Measurements from ENCODE around the gene ZBTB7C. TPM values are rescaled to one million over a fixed set of nuclear protein-coding genes. Genes with fewer than 3 reads are reported as not detected.

ZBTB7C gene
- total and polyA plus RNA-seq, 9 of the 15 experiments (the other 6 are each of a cell fraction or from before 2014, with no cell fraction given): not detected

DNA sequence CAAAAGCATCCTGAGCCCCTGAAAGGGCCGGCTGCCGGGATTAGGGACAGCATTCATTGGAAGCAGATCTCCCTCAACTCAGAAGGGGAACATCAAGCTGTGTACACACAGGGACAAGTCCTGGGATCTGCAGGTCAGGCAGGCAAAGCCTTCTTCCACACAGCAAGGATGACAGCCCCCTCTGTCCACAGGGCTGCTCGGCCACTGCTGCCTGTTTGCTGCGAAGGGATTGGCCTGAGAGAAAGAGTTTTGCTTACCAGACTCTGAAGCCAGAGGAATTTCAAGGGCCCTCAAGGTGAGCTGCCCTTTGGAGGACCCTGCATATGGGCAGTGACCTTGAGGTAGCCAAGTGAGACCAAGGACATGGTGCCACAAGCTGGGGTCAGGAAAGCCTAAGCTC is 11.1 kb downstream of the ZBTB7C start:
- in situ Hi-C loops (cut with MboI): no loop called here
- H3K79me2 ChIP-seq (ENCODE audit: control insufficient read depth, insufficient read depth, low read length): no peaks in the 10 kb centered on the region
- POLR2A ChIA-PET: no interaction called here
- no peak overlapping the region for H3K9ac ChIP-seq (ENCODE audit: insufficient read depth in 1 of 2, low read depth in 2 of 2, low read length in 2 of 2)
- no peaks in the 10 kb centered on the region for H3K9me1 ChIP-seq (ENCODE audit: control insufficient read depth, insufficient read depth, low read length)
- TF ChIP-seq RBM22 (IDR thresholded peaks at IDR 0.05; ENCODE audit: low read depth, low read length, poor library complexity, severe bottlenecking): no peak
- TF ChIP-seq, protein P1, sequence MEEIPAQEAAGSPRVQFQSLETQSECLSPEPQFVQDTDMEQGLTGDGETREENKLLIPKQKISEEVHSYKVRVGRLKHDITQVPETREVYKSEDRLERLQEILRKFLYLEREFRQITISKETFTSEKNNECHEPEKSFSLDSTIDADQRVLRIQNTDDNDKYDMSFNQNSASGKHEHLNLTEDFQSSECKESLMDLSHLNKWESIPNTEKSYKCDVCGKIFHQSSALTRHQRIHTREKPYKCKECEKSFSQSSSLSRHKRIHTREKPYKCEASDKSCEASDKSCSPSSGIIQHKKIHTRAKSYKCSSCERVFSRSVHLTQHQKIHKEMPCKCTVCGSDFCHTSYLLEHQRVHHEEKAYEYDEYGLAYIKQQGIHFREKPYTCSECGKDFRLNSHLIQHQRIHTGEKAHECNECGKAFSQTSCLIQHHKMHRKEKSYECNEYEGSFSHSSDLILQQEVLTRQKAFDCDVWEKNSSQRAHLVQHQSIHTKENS (CRISPR knock-in tag; IDR thresholded peaks at IDR 0.05): no peak
- TF ChIP-seq ZNF561 (CRISPR knock-in tag; conservative IDR thresholded peaks at IDR 0.05): no peak
- H3K27me3 ChIP-seq (ENCODE audit: control insufficient read depth in 2 of 2, insufficient read depth in 2 of 2, low read length in 2 of 2): peaks cover 0 to 7% of the 10 kb centered on the region in 2 experiments; a peak in 1 of 5 replicates
- WGBS (ENCODE audit: insufficient coverage, low coverage, missing lambda C conversion rate): 0% methylated on average over 3 of the region's 4 CpGs
- BruUV-seq (replicated peaks): no TSS peak
- H3K4me1 ChIP-seq (replicated peaks in 1 of 2; ENCODE audit: control insufficient read depth in 2 of 2, insufficient read depth in 2 of 2, low read length in 2 of 2): no peaks in the 10 kb centered on the region
- no peaks in the 10 kb centered on the region for H3K9me3 ChIP-seq (replicated peaks; ENCODE audit: control insufficient read depth, insufficient read depth, low read depth, low read length)
- ATAC-seq (no peak), FAIRE-seq (no peak), DNase-seq (ENCODE audit: extremely low read depth in 1 of 4, low spot score in 3 of 4) (no peak)
- H2AFZ ChIP-seq (ENCODE audit: low read depth, low read length): no peak overlapping the region
- intact Hi-C loops (cut with micrococcal nuclease): no loop called here
- CTCF ChIA-PET (ENCODE audit: low intra/inter-chr PET ratio): no interaction called here
- H3K4me2 ChIP-seq (ENCODE audit: insufficient read depth, low read length): no peak overlapping the region
- H3K4me3 ChIP-seq: no peak overlapping the region
- H4K20me1 ChIP-seq (replicated peaks; ENCODE audit: control insufficient read depth, insufficient read depth, low read length): no peaks in the 10 kb centered on the region
- H3K36me3 ChIP-seq (ENCODE audit: control insufficient read depth, insufficient read depth, low read length): no peaks in the 10 kb centered on the region
- H3K27ac ChIP-seq (ENCODE audit: extremely low read depth, low read depth, low read length): no peak overlapping the region

DNA sequence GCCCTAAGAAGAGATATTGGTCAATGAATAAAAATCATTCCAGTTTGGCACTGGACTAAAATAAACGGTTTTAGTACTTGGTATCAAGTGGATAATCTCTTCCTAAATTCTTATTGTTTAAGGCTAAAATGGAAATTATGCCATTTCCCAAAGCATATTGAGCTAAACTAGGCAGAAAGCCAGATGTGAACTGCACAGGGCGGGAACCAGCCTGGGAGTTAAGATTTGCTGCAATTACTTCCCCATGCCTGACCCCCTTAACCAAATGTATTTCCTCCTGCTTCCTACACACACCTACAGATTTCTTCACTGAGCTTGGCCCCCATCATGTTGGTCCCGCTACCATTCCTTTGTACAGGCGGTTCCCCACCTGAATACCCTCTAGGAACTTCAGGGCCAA is 12.2 kb downstream of the ZBTB7C start:
- in situ Hi-C loops (cut with MboI): no loop called here
- no peak for TF ChIP-seq ZNF586 (CRISPR knock-in tag; conservative IDR thresholded peaks at IDR 0.05)
- TF ChIP-seq SAFB (IDR thresholded peaks at IDR 0.05; ENCODE audit: borderline replicate concordance, low read depth, low read length): no peak
- TF ChIP-seq MAZ (CRISPR knock-in tag; conservative IDR thresholded peaks at IDR 0.05 in 1 of 2, IDR thresholded peaks at IDR 0.05 in 1 of 2): no peak
- no peak for TF ChIP-seq NFXL1 (CRISPR knock-in tag; IDR thresholded peaks at IDR 0.05)
- TF ChIP-seq SRSF7 (optimal IDR thresholded peaks at IDR 0.05; ENCODE audit: low read depth, low read length): no peak
- TF ChIP-seq, protein P2, sequence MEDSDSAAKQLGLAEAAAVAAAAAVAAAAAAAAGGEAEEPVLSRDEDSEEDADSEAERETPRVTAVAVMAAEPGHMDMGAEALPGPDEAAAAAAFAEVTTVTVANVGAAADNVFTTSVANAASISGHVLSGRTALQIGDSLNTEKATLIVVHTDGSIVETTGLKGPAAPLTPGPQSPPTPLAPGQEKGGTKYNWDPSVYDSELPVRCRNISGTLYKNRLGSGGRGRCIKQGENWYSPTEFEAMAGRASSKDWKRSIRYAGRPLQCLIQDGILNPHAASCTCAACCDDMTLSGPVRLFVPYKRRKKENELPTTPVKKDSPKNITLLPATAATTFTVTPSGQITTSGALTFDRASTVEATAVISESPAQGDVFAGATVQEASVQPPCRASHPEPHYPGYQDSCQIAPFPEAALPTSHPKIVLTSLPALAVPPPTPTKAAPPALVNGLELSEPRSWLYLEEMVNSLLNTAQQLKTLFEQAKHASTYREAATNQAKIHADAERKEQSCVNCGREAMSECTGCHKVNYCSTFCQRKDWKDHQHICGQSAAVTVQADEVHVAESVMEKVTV (CRISPR knock-in tag; IDR thresholded peaks at IDR 0.05): no peak
- TF ChIP-seq, protein P3, sequence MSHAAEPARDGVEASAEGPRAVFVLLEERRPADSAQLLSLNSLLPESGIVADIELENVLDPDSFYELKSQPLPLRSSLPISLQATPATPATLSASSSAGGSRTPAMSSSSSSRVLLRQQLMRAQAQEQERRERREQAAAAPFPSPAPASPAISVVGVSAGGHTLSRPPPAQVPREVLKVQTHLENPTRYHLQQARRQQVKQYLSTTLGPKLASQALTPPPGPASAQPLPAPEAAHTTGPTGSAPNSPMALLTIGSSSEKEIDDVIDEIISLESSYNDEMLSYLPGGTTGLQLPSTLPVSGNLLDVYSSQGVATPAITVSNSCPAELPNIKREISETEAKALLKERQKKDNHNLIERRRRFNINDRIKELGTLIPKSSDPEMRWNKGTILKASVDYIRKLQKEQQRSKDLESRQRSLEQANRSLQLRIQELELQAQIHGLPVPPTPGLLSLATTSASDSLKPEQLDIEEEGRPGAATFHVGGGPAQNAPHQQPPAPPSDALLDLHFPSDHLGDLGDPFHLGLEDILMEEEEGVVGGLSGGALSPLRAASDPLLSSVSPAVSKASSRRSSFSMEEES (CRISPR knock-in tag; IDR thresholded peaks at IDR 0.05): no peak
- TF ChIP-seq ZNF347 (CRISPR knock-in tag; IDR thresholded peaks at IDR 0.05; ENCODE audit: low read depth): no peak

More for the DNA sequence above, 12.2 kb downstream of the ZBTB7C start:
- no peaks in the 10 kb centered on the region for H3K36me3 ChIP-seq (ENCODE audit: control insufficient read depth, insufficient read depth, low read length)
- H3K79me2 ChIP-seq (ENCODE audit: control insufficient read depth, insufficient read depth, low read length): no peaks in the 10 kb centered on the region
- WGBS (ENCODE audit: insufficient coverage, low coverage, missing lambda C conversion rate): 2% methylated on average over 4 of the region's 4 CpGs
- H3K27ac ChIP-seq (ENCODE audit: extremely low read depth, low read depth, low read length): no peak overlapping the region
- BruUV-seq (replicated peaks): no TSS peak
- no peaks in the 10 kb centered on the region for H4K20me1 ChIP-seq (replicated peaks; ENCODE audit: control insufficient read depth, insufficient read depth, low read length)
- POLR2A ChIA-PET: no interaction called here
- H3K9me3 ChIP-seq (replicated peaks; ENCODE audit: control insufficient read depth, insufficient read depth, low read depth, low read length): no peaks in the 10 kb centered on the region
- FAIRE-seq: no peak
- H2AFZ ChIP-seq (ENCODE audit: low read depth, low read length): no peak overlapping the region
- no peak overlapping the region for H3K9ac ChIP-seq (ENCODE audit: insufficient read depth in 1 of 2, low read depth in 2 of 2, low read length in 2 of 2)
- no peak overlapping the region for H3K4me2 ChIP-seq (ENCODE audit: insufficient read depth, low read length)
- no peaks in the 10 kb centered on the region for H3K4me1 ChIP-seq (replicated peaks in 1 of 2; ENCODE audit: control insufficient read depth in 2 of 2, insufficient read depth in 2 of 2, low read length in 2 of 2)
- no peak overlapping the region for H3K4me3 ChIP-seq
- DNase-seq (ENCODE audit: extremely low read depth in 1 of 4, low spot score in 3 of 4): no peak
- no peak for ATAC-seq
- no peaks in the 10 kb centered on the region for H3K9me1 ChIP-seq (ENCODE audit: control insufficient read depth, insufficient read depth, low read length)
- peaks cover 0 to 11% of the 10 kb centered on the region in 2 experiments; a peak in 1 of 5 replicates for H3K27me3 ChIP-seq (ENCODE audit: control insufficient read depth in 2 of 2, insufficient read depth in 2 of 2, low read length in 2 of 2)
- intact Hi-C loops (cut with micrococcal nuclease): no loop called here
- CTCF ChIA-PET (ENCODE audit: low intra/inter-chr PET ratio): no interaction called here

All from K562 (cell line).